ENCODE data around the gene PKP4. TPM values are rescaled to one million over a fixed set of nuclear protein-coding genes. Genes with fewer than 3 reads are reported as not detected.

The PKP4 gene
- total RNA-seq, 1 experiment from 2014 or later = 52.0 TPM

GRCh38 chr2:158501301-158501700 lies 44.5 kb downstream of the PKP4 start:
- peaks cover 43% of the 10 kb centered on the region in 2 experiments for H3K4me1 Mint-ChIP-seq
- Histone ChIP-seq H2BK20ac (ENCODE audit: low read depth, low read length, poor library complexity, severe bottlenecking) (no peak overlapping the region), H4K20me1 (ENCODE audit: control insufficient read depth, insufficient read depth, insufficient read length) (no peaks in the 10 kb centered on the region), H3K4ac (ENCODE audit: low read depth, low read length) (no peak overlapping the region), H4K8ac (replicated peaks; ENCODE audit: insufficient read length, low read depth, low read length) (no peak overlapping the region), H2AFZ (ENCODE audit: low read length) (no peak overlapping the region), H4K5ac (ENCODE audit: insufficient read length, low read depth, low read length) (no peak overlapping the region), H3K56ac (ENCODE audit: insufficient read length, low read depth, low read length) (no peak overlapping the region), H3T11ph (ENCODE audit: low read length) (no peak overlapping the region), H2AK5ac (ENCODE audit: insufficient read length, low read length) (no peak overlapping the region), H3K23ac (ENCODE audit: insufficient read length, low read depth, low read length) (no peak overlapping the region), H3K14ac (ENCODE audit: insufficient read depth, low read length) (peak overlapping the region; percentile 32; the same call in 1 of the 2 replicates), H3K27me3 (ENCODE audit: insufficient read depth, low read length) (no peaks in the 10 kb centered on the region), H2BK120ac (ENCODE audit: low read depth, low read length, poor library complexity, severe bottlenecking) (no peak overlapping the region), H3K4me1 (ENCODE audit: insufficient read depth, low read length) (peaks cover 4% of the 10 kb centered on the region; the same call in 1 of the 2 replicates), H4K91ac (ENCODE audit: insufficient read length, low read depth, low read length) (no peak overlapping the region), H3K9me3 (ENCODE audit: control insufficient read depth, low read depth, low read length) (no peaks in the 10 kb centered on the region), H3K79me1 (ENCODE audit: insufficient read depth, low read depth, low read length, poor library complexity, severe bottlenecking) (peaks cover 4% of the 10 kb centered on the region), H3K79me2 (ENCODE audit: insufficient read depth, low read length) (peaks cover 6% of the 10 kb centered on the region; the same call in 1 of the 2 replicates), H3K9ac (ENCODE audit: extremely low read depth, insufficient read length, low read length) (no peak overlapping the region), H3K4me2 (ENCODE audit: insufficient read depth, insufficient read length, low read length) (no peak overlapping the region), H3K23me2 (ENCODE audit: insufficient read length, low read depth, low read length, poor library complexity, severe bottlenecking) (no peaks in the 10 kb centered on the region), H2BK15ac (ENCODE audit: low read depth, low read length) (no peak overlapping the region), H2BK5ac (ENCODE audit: insufficient read length, low read length) (no peak overlapping the region), H3K27ac (ENCODE audit: insufficient read length, low read depth, low read length) (no peak overlapping the region), H3K18ac (ENCODE audit: insufficient read length, low read depth, low read length) (no peak overlapping the region), H2BK12ac (ENCODE audit: insufficient read length, low read depth, low read length) (no peak overlapping the region)
- DNase-seq = no peak
- H3K4me3 Mint-ChIP-seq = no peak overlapping the region
- no peaks in the 10 kb centered on the region for H3K27me3 Mint-ChIP-seq (ENCODE audit: low read depth)
- no peak for TF ChIP-seq CTCF (conservative IDR thresholded peaks at IDR 0.05)
- H3K9me3 Mint-ChIP-seq = no peaks in the 10 kb centered on the region
- whole genome bisulfite sequencing (ENCODE audit: extremely low coverage, insufficient read length, low lambda C conversion rate) = no CpG with 5 or more reads among the region's 1 CpG
- H3K27ac Mint-ChIP-seq = peak overlapping the region; percentile 59 to 74 (median 59); a peak in 4 of 7 replicates
- H3K36me3 Mint-ChIP-seq (ENCODE audit: insufficient read depth in 1 of 3, low read depth in 3 of 3) = no peaks in the 10 kb centered on the region
